Fibroblast of the aortic adventitia (primary cell): Measurements from ENCODE around the gene CSNK1A1L. TPM values are rescaled to one million over a fixed set of nuclear protein-coding genes. Genes with fewer than 3 reads are reported as not detected.

ENCODE experiments used
- DNase-seq: peaks from one replicate; pipeline ENCODE4 v3.0.0-alpha.2; 2010; ENCODE audit warnings: low read depth
- H3K4me3 ChIP-seq: 2 replicates; pipeline ENCODE4 v1.5.1; 2011; ENCODE audit warnings: low read depth, mild to moderate bottlenecking, control low read depth, low read length, moderate library complexity
- total RNA-seq: library from RNA; depleted of rRNA; stranded (reverse); fragments of >200 nt; gene quantifications from 2 replicates; pipeline ENCODE4 v1.2.3, GENCODE V29; 2012; ENCODE audit warnings: low replicate concordance
- TF ChIP-seq, protein P1 (sequence below): IDR thresholded peaks from 2 replicates; pipeline ENCODE4 v1.5.1; 2011; ENCODE audit warnings: mild to moderate bottlenecking, low read length, control low read depth, inconsistent platforms; ENCODE audit not compliant: insufficient read depth

The CSNK1A1L gene
- total RNA-seq, 1 donor = not detected

- no peak for DNase-seq
- TF ChIP-seq, protein P1, sequence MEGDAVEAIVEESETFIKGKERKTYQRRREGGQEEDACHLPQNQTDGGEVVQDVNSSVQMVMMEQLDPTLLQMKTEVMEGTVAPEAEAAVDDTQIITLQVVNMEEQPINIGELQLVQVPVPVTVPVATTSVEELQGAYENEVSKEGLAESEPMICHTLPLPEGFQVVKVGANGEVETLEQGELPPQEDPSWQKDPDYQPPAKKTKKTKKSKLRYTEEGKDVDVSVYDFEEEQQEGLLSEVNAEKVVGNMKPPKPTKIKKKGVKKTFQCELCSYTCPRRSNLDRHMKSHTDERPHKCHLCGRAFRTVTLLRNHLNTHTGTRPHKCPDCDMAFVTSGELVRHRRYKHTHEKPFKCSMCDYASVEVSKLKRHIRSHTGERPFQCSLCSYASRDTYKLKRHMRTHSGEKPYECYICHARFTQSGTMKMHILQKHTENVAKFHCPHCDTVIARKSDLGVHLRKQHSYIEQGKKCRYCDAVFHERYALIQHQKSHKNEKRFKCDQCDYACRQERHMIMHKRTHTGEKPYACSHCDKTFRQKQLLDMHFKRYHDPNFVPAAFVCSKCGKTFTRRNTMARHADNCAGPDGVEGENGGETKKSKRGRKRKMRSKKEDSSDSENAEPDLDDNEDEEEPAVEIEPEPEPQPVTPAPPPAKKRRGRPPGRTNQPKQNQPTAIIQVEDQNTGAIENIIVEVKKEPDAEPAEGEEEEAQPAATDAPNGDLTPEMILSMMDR = no peak
- H3K4me3 ChIP-seq = no peak overlapping the region
Observed at GRCh38 chr13:37131092-37131491, 25.6 kb upstream of the CSNK1A1L start.

GRCh38 chr13:37129866-37130265 is 24.4 kb upstream of the CSNK1A1L start:
- H3K4me3 ChIP-seq = no peak overlapping the region
- TF ChIP-seq, protein P1 = no peak
- DNase-seq = no peak

DNA sequence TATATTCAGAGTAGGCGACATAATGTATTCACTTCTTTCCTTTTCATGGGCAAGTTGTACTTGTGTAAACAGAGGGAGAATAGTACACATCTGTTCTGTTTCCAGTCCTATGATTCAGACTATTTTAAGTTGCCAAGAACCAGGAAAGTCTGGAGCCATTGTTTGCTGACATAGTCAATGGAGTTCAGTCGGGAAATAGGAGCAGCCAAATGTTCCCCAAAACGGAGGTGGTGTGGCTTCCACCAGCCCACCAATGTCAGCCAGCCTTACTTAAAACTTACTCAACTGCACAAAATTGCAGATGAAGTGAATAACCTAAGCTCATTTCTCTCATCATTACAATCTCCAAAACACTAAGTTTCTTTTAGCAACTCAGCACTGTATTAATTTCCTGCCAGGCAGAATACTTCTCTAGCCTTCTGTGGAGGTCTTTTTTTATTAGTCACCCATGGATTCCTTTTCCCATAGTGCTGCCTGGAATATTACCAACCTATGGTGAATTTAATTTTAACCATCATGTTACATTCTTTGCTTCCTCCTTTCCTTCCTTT is 22.3 kb upstream of the CSNK1A1L start:
- H3K4me3 ChIP-seq = no peak overlapping the region
- TF ChIP-seq, protein P1 = no peak
- DNase-seq = peak; percentile 96

DNA sequence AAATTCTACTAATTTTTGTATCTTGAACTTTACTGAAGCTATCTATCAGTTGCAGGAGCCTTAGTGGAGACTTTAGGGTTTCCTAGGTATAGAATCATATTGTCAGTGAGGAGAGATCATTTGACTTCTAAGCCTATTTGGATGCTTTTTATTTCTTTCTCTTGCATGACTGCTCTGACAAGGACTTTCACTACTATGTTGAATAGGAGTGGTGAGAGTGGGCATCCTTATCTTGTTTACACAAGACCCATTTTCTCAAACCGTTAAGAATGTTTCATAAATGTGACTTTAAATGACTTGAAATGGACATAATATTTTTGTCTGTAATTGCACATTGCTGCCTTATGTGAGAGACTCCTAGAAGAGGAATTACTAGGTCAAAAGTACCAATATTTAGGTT is 17.9 kb upstream of the CSNK1A1L start:
- TF ChIP-seq, protein P1 = no peak
- no peak overlapping the region for H3K4me3 ChIP-seq
- DNase-seq = no peak

GRCh38 chr13:37118016-37118415 is 12.6 kb upstream of the CSNK1A1L start:
- no peak for DNase-seq
- H3K4me3 ChIP-seq = no peak overlapping the region
- TF ChIP-seq, protein P1 = no peak

DNA sequence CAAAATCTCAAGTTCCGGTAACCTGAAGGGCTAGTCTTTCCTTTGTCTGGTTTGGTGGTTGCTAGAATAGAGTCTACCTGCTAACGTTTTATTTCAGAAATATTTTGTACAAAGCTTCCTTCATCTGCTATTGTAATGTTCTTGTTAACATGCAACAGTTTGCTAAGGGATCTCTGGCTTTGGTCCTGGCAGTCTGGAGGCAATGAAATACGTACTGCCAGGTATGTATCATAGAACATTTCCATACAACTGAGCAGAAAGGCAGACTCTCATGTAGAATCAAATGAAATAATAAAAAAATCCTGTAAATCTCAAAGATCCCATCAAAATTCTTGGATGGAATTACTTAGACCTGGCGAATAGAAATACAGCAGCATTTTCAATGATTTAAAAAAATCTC is 8.8 kb upstream of the CSNK1A1L start:
- DNase-seq = no peak
- H3K4me3 ChIP-seq = no peak overlapping the region
- TF ChIP-seq, protein P1 = no peak

DNA sequence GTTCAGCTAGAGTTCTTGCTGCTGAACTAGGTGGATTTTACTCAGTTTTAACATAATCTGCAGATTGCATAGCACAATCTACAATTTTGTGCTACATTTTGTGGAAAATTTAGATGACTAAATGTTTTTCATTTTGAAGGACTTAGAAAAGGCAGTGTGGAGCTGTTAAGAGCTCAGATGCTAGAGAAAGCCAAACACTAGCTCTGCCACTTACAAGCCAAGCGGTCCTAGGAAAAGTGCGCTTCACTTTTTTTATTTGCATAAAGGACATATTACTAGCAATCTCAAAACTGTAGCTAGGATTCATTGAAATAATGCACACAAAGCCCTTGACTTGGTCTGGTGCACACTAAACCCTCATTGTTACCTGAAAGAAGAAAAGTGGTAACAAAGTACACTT is 8.1 kb upstream of the CSNK1A1L start:
- no peak for DNase-seq
- TF ChIP-seq, protein P1 = no peak
- H3K4me3 ChIP-seq = no peak overlapping the region
